Osteoblast (primary cell): ENCODE data around the gene RAPSN. TPM values are rescaled to one million over a fixed set of nuclear protein-coding genes. Genes with fewer than 3 reads are reported as not detected.

Source experiments
- DNase-seq: peaks from one replicate; pipeline ENCODE4 v3.0.0; 2011; ENCODE audit warnings: low spot score, mixed read lengths; ENCODE audit not compliant: insufficient read length; ENCODE audit errors: missing footprints
- H2AFZ ChIP-seq: 2 replicates; pipeline ENCODE4 v1.6.0; 2011; ENCODE audit warnings: mild to moderate bottlenecking, low read length
- H3K27ac ChIP-seq: 2 replicates; pipeline ENCODE4 v1.5.1; 2011; ENCODE audit warnings: mild to moderate bottlenecking, low read depth, low read length, moderate library complexity
- H3K27me3 ChIP-seq: 2 replicates; pipeline ENCODE4 v1.6.0; 2012; ENCODE audit warnings: mild to moderate bottlenecking, control low read depth, inconsistent platforms, low read length, moderate library complexity; ENCODE audit not compliant: insufficient read depth
- H3K36me3 ChIP-seq: 2 replicates; pipeline ENCODE4 v1.5.1; 2011; ENCODE audit warnings: mild to moderate bottlenecking, low read length, control low read depth, moderate library complexity; ENCODE audit not compliant: insufficient read depth
- H3K4me1 ChIP-seq: 2 replicates; pipeline ENCODE4 v1.5.1; 2011; ENCODE audit warnings: mild to moderate bottlenecking, low read length, control low read depth, moderate library complexity; ENCODE audit not compliant: insufficient read depth
- H3K4me2 ChIP-seq: 2 replicates; pipeline ENCODE4 v1.6.0; 2011; ENCODE audit warnings: mild to moderate bottlenecking, low read length; ENCODE audit not compliant: insufficient read depth
- H3K4me3 ChIP-seq: fragments of 200-600 bp; sonication (generic); 3 replicates; pipeline ENCODE4 v1.5.1; 2012; ENCODE audit warnings: mild to moderate bottlenecking, low read length, inconsistent platforms; ENCODE audit not compliant: insufficient read depth
- H3K79me2 ChIP-seq: 2 replicates; pipeline ENCODE4 v1.6.0; 2012; ENCODE audit warnings: mild to moderate bottlenecking, low read length, control low read depth, inconsistent platforms; ENCODE audit not compliant: insufficient read depth
- H3K9me3 ChIP-seq: 2 replicates; pipeline ENCODE4 v1.5.1; 2011; ENCODE audit warnings: low read depth, low read length, control low read depth
- H4K20me1 ChIP-seq: 2 replicates; pipeline ENCODE4 v1.6.0; 2012; ENCODE audit warnings: mild to moderate bottlenecking, low read length, control low read depth; ENCODE audit not compliant: insufficient read depth
- total RNA-seq: library from RNA; depleted of rRNA; stranded (reverse); fragments of >200 nt; gene quantifications from 2 replicates; pipeline ENCODE4 v1.2.3, GENCODE V29; 2012
- TF ChIP-seq, protein P1 (sequence below): IDR thresholded peaks from 2 replicates; pipeline ENCODE4 v1.5.1; 2011; ENCODE audit warnings: mild to moderate bottlenecking, low read depth, low read length, moderate library complexity; ENCODE audit errors: extremely low read depth

The RAPSN gene
- total RNA-seq, 1 donor = 0.36 TPM

- Histone ChIP-seq H3K4me2 (no peak overlapping the region), H3K27me3 (no peaks in the 10 kb centered on the region), H3K36me3 (peaks cover 91% of the 10 kb centered on the region), H3K4me3 (no peak overlapping the region), H4K20me1 (peaks cover 39% of the 10 kb centered on the region), H3K79me2 (peaks cover 55% of the 10 kb centered on the region), H3K4me1 (peaks cover 23% of the 10 kb centered on the region), H3K27ac (no peak overlapping the region), H2AFZ (no peak overlapping the region), H3K9me3 (no peaks in the 10 kb centered on the region)
- no peak for DNase-seq
- TF ChIP-seq, protein P1, sequence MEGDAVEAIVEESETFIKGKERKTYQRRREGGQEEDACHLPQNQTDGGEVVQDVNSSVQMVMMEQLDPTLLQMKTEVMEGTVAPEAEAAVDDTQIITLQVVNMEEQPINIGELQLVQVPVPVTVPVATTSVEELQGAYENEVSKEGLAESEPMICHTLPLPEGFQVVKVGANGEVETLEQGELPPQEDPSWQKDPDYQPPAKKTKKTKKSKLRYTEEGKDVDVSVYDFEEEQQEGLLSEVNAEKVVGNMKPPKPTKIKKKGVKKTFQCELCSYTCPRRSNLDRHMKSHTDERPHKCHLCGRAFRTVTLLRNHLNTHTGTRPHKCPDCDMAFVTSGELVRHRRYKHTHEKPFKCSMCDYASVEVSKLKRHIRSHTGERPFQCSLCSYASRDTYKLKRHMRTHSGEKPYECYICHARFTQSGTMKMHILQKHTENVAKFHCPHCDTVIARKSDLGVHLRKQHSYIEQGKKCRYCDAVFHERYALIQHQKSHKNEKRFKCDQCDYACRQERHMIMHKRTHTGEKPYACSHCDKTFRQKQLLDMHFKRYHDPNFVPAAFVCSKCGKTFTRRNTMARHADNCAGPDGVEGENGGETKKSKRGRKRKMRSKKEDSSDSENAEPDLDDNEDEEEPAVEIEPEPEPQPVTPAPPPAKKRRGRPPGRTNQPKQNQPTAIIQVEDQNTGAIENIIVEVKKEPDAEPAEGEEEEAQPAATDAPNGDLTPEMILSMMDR = no peak
Observed at GRCh38 chr11:47478651-47479329, 29.9 kb upstream of the RAPSN start.

GRCh38 chr11:47477753-47478152 is 28.8 kb upstream of the RAPSN start:
- Histone ChIP-seq H3K27ac (peak overlapping the region; percentile 44), H3K4me3 (no peak overlapping the region), H3K4me2 (no peak overlapping the region), H3K4me1 (peaks cover 23% of the 10 kb centered on the region), H4K20me1 (peaks cover 39% of the 10 kb centered on the region), H3K79me2 (peaks cover 51% of the 10 kb centered on the region), H3K36me3 (peaks cover 91% of the 10 kb centered on the region), H3K27me3 (no peaks in the 10 kb centered on the region), H3K9me3 (no peaks in the 10 kb centered on the region), H2AFZ (no peak overlapping the region)
- no peak for DNase-seq
- TF ChIP-seq, protein P1 = no peak

- H3K27me3 ChIP-seq = no peaks in the 10 kb centered on the region
- peaks cover 49% of the 10 kb centered on the region for H3K79me2 ChIP-seq
- TF ChIP-seq, protein P1 = no peak
- peaks cover 91% of the 10 kb centered on the region for H3K36me3 ChIP-seq
- DNase-seq = no peak
- H3K4me1 ChIP-seq = peaks cover 23% of the 10 kb centered on the region
- no peak overlapping the region for H3K4me3 ChIP-seq
- H3K9me3 ChIP-seq = no peaks in the 10 kb centered on the region
- H4K20me1 ChIP-seq = peaks cover 39% of the 10 kb centered on the region
- H3K4me2 ChIP-seq = no peak overlapping the region
- H2AFZ ChIP-seq = no peak overlapping the region
- H3K27ac ChIP-seq = peak overlapping the region; percentile 44
Observed at GRCh38 chr11:47477323-47477722, 28.4 kb upstream of the RAPSN start.

GRCh38 chr11:47470671-47471070 is 21.7 kb upstream of the RAPSN start:
- H3K79me2 ChIP-seq = peaks cover 70% of the 10 kb centered on the region
- H3K27ac ChIP-seq = no peak overlapping the region
- no peak overlapping the region for H3K4me3 ChIP-seq
- H3K4me2 ChIP-seq = no peak overlapping the region
- H3K36me3 ChIP-seq = peaks cover 70% of the 10 kb centered on the region
- peaks cover 15% of the 10 kb centered on the region for H4K20me1 ChIP-seq
- H3K27me3 ChIP-seq = no peaks in the 10 kb centered on the region
- H3K4me1 ChIP-seq = peaks cover 26% of the 10 kb centered on the region
- DNase-seq = peak; percentile 49
- TF ChIP-seq, protein P1 = no peak
- no peak overlapping the region for H2AFZ ChIP-seq
- H3K9me3 ChIP-seq = no peaks in the 10 kb centered on the region
